DND-41 (cell line): ENCODE results near the gene IL11RA.

Source experiments
- ATAC-seq: fragments of 200-7000 bp; cut with Tn5 transposase; 3 replicates; pipeline ENCODE4 v1.9.1; 2021; ENCODE audit warnings: low read depth; ENCODE audit not compliant: insufficient read depth
- DNase-seq: peaks from one replicate; pipeline ENCODE4 v3.0.0-alpha.2; 2020
- H2AFZ ChIP-seq: 2 replicates; pipeline ENCODE4 v1.6.0; 2012; ENCODE audit warnings: low read depth, low read length
- H3K27ac ChIP-seq: 2 replicates; pipeline ENCODE4 v1.5.1; 2012; ENCODE audit warnings: low read length, inconsistent platforms
- H3K27me3 ChIP-seq: fragments of 200-600 bp; sonication (generic); 2 replicates; pipeline ENCODE4 v1.6.0; 2012; ENCODE audit warnings: low read length, mild to moderate bottlenecking, inconsistent platforms; ENCODE audit not compliant: insufficient read depth, poor library complexity
- H3K36me3 ChIP-seq: 2 replicates; pipeline ENCODE4 v1.5.1; 2012; ENCODE audit warnings: low read length, inconsistent platforms; ENCODE audit not compliant: insufficient read depth
- H3K4me1 ChIP-seq: 2 replicates; pipeline ENCODE4 v1.5.1; 2012; ENCODE audit warnings: mild to moderate bottlenecking, low read length; ENCODE audit not compliant: insufficient read depth
- H3K4me2 ChIP-seq: 2 replicates; pipeline ENCODE4 v1.6.0; 2012; ENCODE audit warnings: mild to moderate bottlenecking, moderate library complexity, low read length, inconsistent platforms; ENCODE audit not compliant: insufficient read depth
- H3K4me3 ChIP-seq, 2 experiments: fragments of 200-600 bp in 1 of 2; shearing (Covaris generic) in 1 of 2; 2 replicates each; pipeline ENCODE4 v1.5.1; 2012 to 2016; ENCODE audit warnings: inconsistent platforms in 2 of 2, low read length in 2 of 2, mild to moderate bottlenecking in 2 of 2, low read depth in 1 of 2, moderate library complexity in 1 of 2
- H3K79me2 ChIP-seq: 2 replicates; pipeline ENCODE4 v1.6.0; 2012; ENCODE audit warnings: low read length, inconsistent platforms; ENCODE audit not compliant: insufficient read depth
- H3K9ac ChIP-seq: 2 replicates; pipeline ENCODE4 v1.6.0; 2012; ENCODE audit warnings: low read depth, mild to moderate bottlenecking, inconsistent platforms, low read length, moderate library complexity
- H3K9me3 ChIP-seq: 2 replicates; pipeline ENCODE4 v1.5.1; 2012; ENCODE audit warnings: low read length, moderate library complexity, mild to moderate bottlenecking, inconsistent platforms; ENCODE audit not compliant: insufficient read depth, severe bottlenecking
- H4K20me1 ChIP-seq: 2 replicates; pipeline ENCODE4 v1.6.0; 2012; ENCODE audit warnings: low read length; ENCODE audit not compliant: insufficient read depth
- EZH2 ChIP-seq: IDR thresholded peaks from 3 replicates; pipeline ENCODE4 v1.6.1; 2012; ENCODE audit warnings: borderline replicate concordance, low read depth, mild to moderate bottlenecking, moderate library complexity, low read length, inconsistent platforms; ENCODE audit not compliant: severe bottlenecking
- TF ChIP-seq, protein P1 (sequence below): IDR thresholded peaks from 2 replicates; pipeline ENCODE4 v1.5.1; 2012; ENCODE audit warnings: borderline replicate concordance, low read length, moderate library complexity, mild to moderate bottlenecking; ENCODE audit not compliant: poor library complexity, severe bottlenecking; ENCODE audit errors: extremely low read depth

IL11RA gene

DNA sequence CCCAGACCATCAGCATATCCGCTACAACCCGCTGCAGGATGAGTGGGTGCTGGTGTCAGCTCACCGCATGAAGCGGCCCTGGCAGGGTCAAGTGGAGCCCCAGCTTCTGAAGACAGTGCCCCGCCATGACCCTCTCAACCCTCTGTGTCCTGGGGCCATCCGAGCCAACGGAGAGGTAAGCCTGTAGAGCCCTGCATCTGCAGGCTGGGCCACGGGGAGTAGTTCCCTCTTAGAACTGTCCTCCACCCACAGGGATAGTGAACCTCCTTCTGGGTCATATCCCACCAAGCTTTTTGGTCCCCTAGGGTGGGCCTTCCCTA is 4.9 kb upstream of the IL11RA start:
- Histone ChIP-seq H3K4me1 (peaks cover 26% of the 10 kb centered on the region), H3K9me3 (no peaks in the 10 kb centered on the region), H3K27me3 (no peaks in the 10 kb centered on the region), H2AFZ (peak overlapping the region; percentile 94), H3K79me2 (peaks cover 16% of the 10 kb centered on the region), H3K4me2 (peak overlapping the region; percentile 98), H3K36me3 (peaks cover 31% of the 10 kb centered on the region), H3K9ac (peak overlapping the region; percentile 77), H3K4me3 (peak overlapping the region; percentile 59 to 96; a peak in 3 of 4 replicates), H3K27ac (peak overlapping the region; percentile 87), H4K20me1 (0 out of 2 replicates have a peak, but pooled peaks cover 3% of the 10 kb centered on the region)
- DNase-seq: no peak
- no peak for TF ChIP-seq EZH2
- TF ChIP-seq, protein P1, sequence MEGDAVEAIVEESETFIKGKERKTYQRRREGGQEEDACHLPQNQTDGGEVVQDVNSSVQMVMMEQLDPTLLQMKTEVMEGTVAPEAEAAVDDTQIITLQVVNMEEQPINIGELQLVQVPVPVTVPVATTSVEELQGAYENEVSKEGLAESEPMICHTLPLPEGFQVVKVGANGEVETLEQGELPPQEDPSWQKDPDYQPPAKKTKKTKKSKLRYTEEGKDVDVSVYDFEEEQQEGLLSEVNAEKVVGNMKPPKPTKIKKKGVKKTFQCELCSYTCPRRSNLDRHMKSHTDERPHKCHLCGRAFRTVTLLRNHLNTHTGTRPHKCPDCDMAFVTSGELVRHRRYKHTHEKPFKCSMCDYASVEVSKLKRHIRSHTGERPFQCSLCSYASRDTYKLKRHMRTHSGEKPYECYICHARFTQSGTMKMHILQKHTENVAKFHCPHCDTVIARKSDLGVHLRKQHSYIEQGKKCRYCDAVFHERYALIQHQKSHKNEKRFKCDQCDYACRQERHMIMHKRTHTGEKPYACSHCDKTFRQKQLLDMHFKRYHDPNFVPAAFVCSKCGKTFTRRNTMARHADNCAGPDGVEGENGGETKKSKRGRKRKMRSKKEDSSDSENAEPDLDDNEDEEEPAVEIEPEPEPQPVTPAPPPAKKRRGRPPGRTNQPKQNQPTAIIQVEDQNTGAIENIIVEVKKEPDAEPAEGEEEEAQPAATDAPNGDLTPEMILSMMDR: no peak
- no peak; the same call in 2 of the 3 replicates for ATAC-seq

DNA sequence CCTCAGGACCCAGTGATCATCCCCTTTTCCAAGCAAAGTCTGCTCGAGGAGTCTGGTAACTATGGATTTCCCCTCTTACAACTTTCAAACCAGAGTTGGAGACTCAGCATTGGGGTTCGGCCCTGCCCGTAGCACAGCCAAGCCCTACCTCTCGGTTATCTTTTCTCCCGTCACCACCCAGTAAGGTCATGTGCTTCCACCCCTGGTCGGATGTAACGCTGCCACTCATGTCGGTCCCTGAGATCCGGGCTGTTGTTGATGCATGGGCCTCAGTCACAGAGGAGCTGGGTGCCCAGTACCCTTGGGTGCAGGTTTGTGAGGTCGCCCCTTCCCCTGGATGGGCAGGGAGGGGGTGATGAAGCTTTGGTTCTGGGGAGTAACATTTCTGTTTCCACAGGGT is 4.3 kb upstream of the IL11RA start:
- Histone ChIP-seq H3K27ac (peak overlapping the region; percentile 87), H3K79me2 (peaks cover 16% of the 10 kb centered on the region), H3K9me3 (no peaks in the 10 kb centered on the region), H3K9ac (peak overlapping the region; percentile 77), H3K27me3 (no peaks in the 10 kb centered on the region), H3K4me1 (peaks cover 26% of the 10 kb centered on the region), H3K36me3 (peaks cover 31% of the 10 kb centered on the region), H3K4me2 (peak overlapping the region; percentile 98), H4K20me1 (0 out of 2 replicates have a peak, but pooled peaks cover 3% of the 10 kb centered on the region), H3K4me3 (peak overlapping the region; percentile 59 to 96; a peak in 3 of 4 replicates), H2AFZ (peak overlapping the region; percentile 94; the same call in 1 of the 2 replicates)
- no peak for ATAC-seq
- no peak for TF ChIP-seq EZH2
- TF ChIP-seq, protein P1: no peak
- DNase-seq: no peak

DNA sequence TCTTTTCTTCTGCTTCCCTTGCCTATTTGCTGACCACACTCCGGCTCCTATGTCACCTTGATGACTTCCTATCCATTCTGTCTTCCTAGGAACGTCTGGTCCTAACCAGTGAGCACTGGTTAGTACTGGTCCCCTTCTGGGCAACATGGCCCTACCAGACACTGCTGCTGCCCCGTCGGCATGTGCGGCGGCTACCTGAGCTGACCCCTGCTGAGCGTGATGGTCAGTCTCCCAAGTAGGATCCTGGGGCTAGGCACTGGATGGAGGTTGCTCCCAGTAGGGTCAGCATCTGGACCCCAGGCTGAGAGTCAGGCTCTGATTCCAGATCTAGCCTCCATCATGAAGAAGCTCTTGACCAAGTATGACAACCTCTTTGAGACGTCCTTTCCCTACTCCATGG is 3.3 kb upstream of the IL11RA start:
- H3K4me1 ChIP-seq: peaks cover 26% of the 10 kb centered on the region
- no peak for ATAC-seq
- TF ChIP-seq, protein P1: no peak
- TF ChIP-seq EZH2: no peak
- peaks cover 16% of the 10 kb centered on the region for H3K79me2 ChIP-seq
- no peak overlapping the region for H3K9ac ChIP-seq
- DNase-seq: no peak
- peaks cover 31% of the 10 kb centered on the region for H3K36me3 ChIP-seq
- no peak overlapping the region for H3K4me3 ChIP-seq
- H4K20me1 ChIP-seq: 0 out of 2 replicates have a peak, but pooled peaks cover 3% of the 10 kb centered on the region
- no peak overlapping the region for H3K4me2 ChIP-seq
- H3K27me3 ChIP-seq: no peaks in the 10 kb centered on the region
- no peak overlapping the region for H3K27ac ChIP-seq
- H3K9me3 ChIP-seq: no peaks in the 10 kb centered on the region
- H2AFZ ChIP-seq: no peak overlapping the region
